Activated naive CD8-positive, alpha-beta T cell treated with anti-CD3 and anti-CD28 coated beads for 36 hours (primary cell): ENCODE data around the gene WIPF1. TPM values are rescaled to one million over a fixed set of nuclear protein-coding genes. Genes with fewer than 3 reads are reported as not detected.

ENCODE experiments used
- DNase-seq: peaks from one replicate; pipeline ENCODE4 v3.0.0; 2021
- H3K27ac Mint-ChIP-seq: one replicate; pipeline ENCODE4 v1.8.0; 2022; ENCODE audit warnings: mild to moderate bottlenecking, moderate library complexity, mixed read lengths
- H3K27me3 Mint-ChIP-seq: one replicate; pipeline ENCODE4 v1.8.0; 2022; ENCODE audit warnings: mild to moderate bottlenecking, mixed read lengths
- H3K36me3 Mint-ChIP-seq: one replicate; pipeline ENCODE4 v1.8.0; 2021; ENCODE audit warnings: mild to moderate bottlenecking, mixed read lengths
- H3K4me1 Mint-ChIP-seq: one replicate; pipeline ENCODE4 v1.8.0; 2021; ENCODE audit warnings: mixed read lengths
- H3K4me3 Mint-ChIP-seq: one replicate; pipeline ENCODE4 v1.8.0; 2022; ENCODE audit warnings: mild to moderate bottlenecking, moderate library complexity, mixed read lengths
- H3K9me3 Mint-ChIP-seq: one replicate; pipeline ENCODE4 v1.8.0; 2022; ENCODE audit warnings: mixed read lengths
- total RNA-seq, 2 experiments: library from RNA; stranded (reverse); gene quantifications; one replicate each; pipeline ENCODE4 v1.2.3, GENCODE V29; 2021

The WIPF1 gene
- total RNA-seq, 2 experiments from 2014 or later = 384 to 391 TPM

GRCh38 chr2:174580951-174581350 lies 16.7 kb downstream of the WIPF1 start:
- H3K4me1 Mint-ChIP-seq = peaks cover 70% of the 10 kb centered on the region
- H3K4me3 Mint-ChIP-seq = no peak overlapping the region
- no peaks in the 10 kb centered on the region for H3K27me3 Mint-ChIP-seq
- peak overlapping the region; percentile 82 for H3K27ac Mint-ChIP-seq
- H3K9me3 Mint-ChIP-seq = no peaks in the 10 kb centered on the region
- peaks cover 49% of the 10 kb centered on the region for H3K36me3 Mint-ChIP-seq
- no peak for DNase-seq

GRCh38 chr2:174577967-174578589 lies 19.5 kb downstream of the WIPF1 start:
- Mint-ChIP-seq H3K36me3 (peaks cover 55% of the 10 kb centered on the region), H3K4me3 (no peak overlapping the region), H3K9me3 (no peaks in the 10 kb centered on the region), H3K27me3 (no peaks in the 10 kb centered on the region), H3K27ac (no peak overlapping the region), H3K4me1 (peaks cover 73% of the 10 kb centered on the region)
- DNase-seq = no peak

DNA sequence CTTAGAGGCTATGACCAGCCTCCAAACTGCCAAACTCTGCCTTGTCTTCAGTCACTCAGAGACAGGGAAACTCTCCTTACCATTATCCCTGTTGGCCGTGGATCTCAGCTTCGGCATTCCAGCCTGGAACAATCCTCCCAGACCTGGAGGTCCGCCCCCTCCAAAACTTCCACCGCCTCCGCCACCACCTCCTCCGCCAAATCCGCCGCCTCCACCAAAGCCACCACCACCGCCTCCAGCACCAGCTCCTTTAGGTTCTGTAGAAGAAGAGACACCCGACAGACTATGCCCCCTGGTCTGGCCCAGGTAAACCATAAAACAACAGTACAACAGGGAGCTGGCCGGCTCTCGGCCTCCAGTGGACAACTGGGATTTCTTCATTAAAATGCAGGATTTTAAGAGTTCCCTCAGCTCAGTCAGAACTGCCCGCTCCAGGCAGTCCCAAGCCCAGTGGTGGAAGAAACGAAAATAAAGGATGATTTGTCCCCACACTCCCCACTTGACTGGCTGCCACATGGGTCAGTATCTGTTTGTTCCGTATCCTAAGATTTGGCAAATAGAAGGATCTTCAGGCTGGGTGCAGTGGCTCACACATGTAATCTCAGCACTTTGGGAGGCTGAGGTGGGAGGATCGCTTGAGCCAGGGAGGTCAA lies 22.4 kb downstream of the WIPF1 start:
- Mint-ChIP-seq H3K4me3 (no peak overlapping the region), H3K36me3 (peaks cover 62% of the 10 kb centered on the region), H3K4me1 (peaks cover 67% of the 10 kb centered on the region), H3K9me3 (no peaks in the 10 kb centered on the region), H3K27ac (peak overlapping the region; percentile 72), H3K27me3 (no peaks in the 10 kb centered on the region)
- DNase-seq = no peak

- Mint-ChIP-seq H3K9me3 (no peaks in the 10 kb centered on the region), H3K27ac (peak overlapping the region; percentile 72), H3K4me1 (peaks cover 67% of the 10 kb centered on the region), H3K4me3 (no peak overlapping the region), H3K27me3 (no peaks in the 10 kb centered on the region), H3K36me3 (peaks cover 63% of the 10 kb centered on the region)
- DNase-seq = no peak
Observed at GRCh38 chr2:174574657-174575056, 22.9 kb downstream of the WIPF1 start.

DNA sequence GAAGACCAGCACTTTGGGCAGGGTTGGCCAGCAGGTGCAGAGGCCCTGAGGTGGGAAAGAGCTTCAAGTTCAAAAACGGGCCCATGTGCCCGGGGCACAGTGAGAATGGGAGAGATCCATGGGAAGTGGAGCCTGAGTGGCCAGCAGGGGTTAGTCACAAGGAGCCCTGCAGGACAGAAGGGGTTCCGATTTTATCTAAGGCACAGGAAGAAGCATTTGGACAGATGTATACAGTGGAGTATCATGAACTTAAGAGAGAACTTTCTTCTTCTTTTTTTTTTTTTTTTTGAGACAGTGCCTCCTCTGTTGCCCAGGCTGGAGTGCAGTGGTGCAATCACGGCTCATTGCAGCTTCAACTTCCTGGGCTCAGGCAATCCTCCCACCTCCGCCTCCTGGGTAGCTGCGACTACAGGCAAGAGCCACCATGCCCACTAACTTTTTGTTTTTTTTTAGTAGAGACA lies 24.0 kb downstream of the WIPF1 start:
- Mint-ChIP-seq H3K27ac (peak overlapping the region; percentile 62), H3K4me3 (no peak overlapping the region), H3K9me3 (no peaks in the 10 kb centered on the region), H3K36me3 (peaks cover 61% of the 10 kb centered on the region), H3K4me1 (peaks cover 69% of the 10 kb centered on the region), H3K27me3 (no peaks in the 10 kb centered on the region)
- DNase-seq = no peak

DNA sequence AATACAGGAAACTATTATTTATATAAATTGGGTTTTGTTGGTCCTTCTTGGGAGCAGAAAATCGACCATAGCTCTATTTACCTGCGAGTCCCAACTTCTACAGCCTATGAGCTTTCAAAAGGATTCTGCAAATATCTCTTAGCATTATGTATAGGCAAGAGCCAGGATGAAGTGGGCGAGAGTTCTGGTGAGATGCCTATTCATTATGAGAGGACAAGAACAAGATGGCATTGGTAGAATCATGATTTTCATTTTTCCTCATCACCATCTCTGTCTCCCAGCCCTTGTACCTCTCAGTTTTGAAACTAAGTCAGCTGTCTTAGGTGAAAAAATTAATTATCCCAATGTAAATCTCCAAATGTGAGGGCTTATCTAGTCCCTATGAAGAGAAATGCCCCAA lies 25.0 kb downstream of the WIPF1 start:
- H3K27me3 Mint-ChIP-seq = no peaks in the 10 kb centered on the region
- H3K4me1 Mint-ChIP-seq = peaks cover 69% of the 10 kb centered on the region
- H3K9me3 Mint-ChIP-seq = no peaks in the 10 kb centered on the region
- peak overlapping the region; percentile 71 for H3K27ac Mint-ChIP-seq
- no peak for DNase-seq
- peaks cover 62% of the 10 kb centered on the region for H3K36me3 Mint-ChIP-seq
- H3K4me3 Mint-ChIP-seq = no peak overlapping the region

GRCh38 chr2:174571669-174572323 lies 25.8 kb downstream of the WIPF1 start:
- no peak for DNase-seq
- no peaks in the 10 kb centered on the region for H3K9me3 Mint-ChIP-seq
- H3K27me3 Mint-ChIP-seq = no peaks in the 10 kb centered on the region
- peaks cover 66% of the 10 kb centered on the region for H3K36me3 Mint-ChIP-seq
- H3K27ac Mint-ChIP-seq = peak overlapping the region; percentile 73
- no peak overlapping the region for H3K4me3 Mint-ChIP-seq
- peaks cover 70% of the 10 kb centered on the region for H3K4me1 Mint-ChIP-seq

DNA sequence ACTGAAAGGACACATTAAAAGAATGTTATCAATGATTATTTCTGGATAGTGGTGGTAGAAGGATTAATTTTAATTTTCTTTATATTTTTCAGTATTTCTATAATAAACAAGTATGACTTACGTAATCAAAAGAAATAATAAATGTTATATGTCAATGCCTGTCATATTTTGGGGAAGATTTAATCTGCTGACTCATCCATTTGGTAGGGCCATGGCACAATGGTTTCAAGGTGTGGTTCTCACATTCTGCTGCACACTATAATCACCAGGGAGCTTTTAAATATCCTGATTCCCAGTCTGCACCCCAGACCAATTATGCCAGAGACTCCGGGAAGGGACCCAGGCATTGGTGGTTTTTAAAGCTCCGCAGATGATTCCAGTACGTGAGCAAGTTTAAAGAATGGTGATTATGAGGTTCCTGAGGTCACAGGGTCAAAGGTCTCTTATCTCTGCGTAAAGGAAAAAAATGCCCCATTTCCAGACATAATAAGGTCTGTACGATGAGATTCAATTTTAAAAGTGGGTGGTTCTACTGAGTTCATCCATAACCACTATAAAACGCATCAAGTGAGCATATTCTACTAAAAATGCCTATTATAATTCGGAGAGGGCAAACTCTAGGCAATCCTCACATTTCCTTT lies 27.2 kb downstream of the WIPF1 start:
- Mint-ChIP-seq H3K36me3 (peaks cover 69% of the 10 kb centered on the region), H3K9me3 (no peaks in the 10 kb centered on the region), H3K27me3 (no peaks in the 10 kb centered on the region), H3K4me3 (no peak overlapping the region), H3K27ac (peak overlapping the region; percentile 68), H3K4me1 (peaks cover 69% of the 10 kb centered on the region)
- no peak for DNase-seq

GRCh38 chr2:174569678-174570077 lies 27.9 kb downstream of the WIPF1 start:
- Mint-ChIP-seq H3K27me3 (no peaks in the 10 kb centered on the region), H3K4me1 (peaks cover 63% of the 10 kb centered on the region), H3K36me3 (peaks cover 64% of the 10 kb centered on the region), H3K9me3 (no peaks in the 10 kb centered on the region), H3K27ac (peak overlapping the region; percentile 68), H3K4me3 (no peak overlapping the region)
- no peak for DNase-seq

- peaks cover 51% of the 10 kb centered on the region for H3K4me1 Mint-ChIP-seq
Observed at GRCh38 chr2:174568425-174568824, 29.2 kb downstream of the WIPF1 start.

GRCh38 chr2:174566871-174567270 lies 30.7 kb downstream of the WIPF1 start:
- DNase-seq = no peak
- Mint-ChIP-seq H3K36me3 (peaks cover 50% of the 10 kb centered on the region), H3K9me3 (no peaks in the 10 kb centered on the region), H3K4me1 (peaks cover 48% of the 10 kb centered on the region), H3K27ac (no peak overlapping the region), H3K27me3 (no peaks in the 10 kb centered on the region), H3K4me3 (no peak overlapping the region)

More at GRCh38 chr2:174568425-174568824, 29.2 kb downstream of the WIPF1 start:
- no peaks in the 10 kb centered on the region for H3K27me3 Mint-ChIP-seq
- peak overlapping the region; percentile 54 for H3K27ac Mint-ChIP-seq
- DNase-seq = no peak
- H3K4me3 Mint-ChIP-seq = no peak overlapping the region
- peaks cover 55% of the 10 kb centered on the region for H3K36me3 Mint-ChIP-seq
- H3K9me3 Mint-ChIP-seq = no peaks in the 10 kb centered on the region

- no peak for DNase-seq
- H3K36me3 Mint-ChIP-seq = peaks cover 36% of the 10 kb centered on the region
- H3K27me3 Mint-ChIP-seq = no peaks in the 10 kb centered on the region
- no peak overlapping the region for H3K4me3 Mint-ChIP-seq
- peaks cover 28% of the 10 kb centered on the region for H3K4me1 Mint-ChIP-seq
- no peaks in the 10 kb centered on the region for H3K9me3 Mint-ChIP-seq
- H3K27ac Mint-ChIP-seq = peak overlapping the region; percentile 72
Observed at GRCh38 chr2:174563530-174564282, 33.9 kb downstream of the WIPF1 start.

- Mint-ChIP-seq H3K27me3 (no peaks in the 10 kb centered on the region), H3K27ac (peak overlapping the region; percentile 74), H3K9me3 (no peaks in the 10 kb centered on the region), H3K4me3 (no peak overlapping the region), H3K36me3 (peaks cover 26% of the 10 kb centered on the region), H3K4me1 (peaks cover 21% of the 10 kb centered on the region)
- no peak for DNase-seq
Observed at GRCh38 chr2:174561972-174562370, 35.6 kb downstream of the WIPF1 start.

DNA sequence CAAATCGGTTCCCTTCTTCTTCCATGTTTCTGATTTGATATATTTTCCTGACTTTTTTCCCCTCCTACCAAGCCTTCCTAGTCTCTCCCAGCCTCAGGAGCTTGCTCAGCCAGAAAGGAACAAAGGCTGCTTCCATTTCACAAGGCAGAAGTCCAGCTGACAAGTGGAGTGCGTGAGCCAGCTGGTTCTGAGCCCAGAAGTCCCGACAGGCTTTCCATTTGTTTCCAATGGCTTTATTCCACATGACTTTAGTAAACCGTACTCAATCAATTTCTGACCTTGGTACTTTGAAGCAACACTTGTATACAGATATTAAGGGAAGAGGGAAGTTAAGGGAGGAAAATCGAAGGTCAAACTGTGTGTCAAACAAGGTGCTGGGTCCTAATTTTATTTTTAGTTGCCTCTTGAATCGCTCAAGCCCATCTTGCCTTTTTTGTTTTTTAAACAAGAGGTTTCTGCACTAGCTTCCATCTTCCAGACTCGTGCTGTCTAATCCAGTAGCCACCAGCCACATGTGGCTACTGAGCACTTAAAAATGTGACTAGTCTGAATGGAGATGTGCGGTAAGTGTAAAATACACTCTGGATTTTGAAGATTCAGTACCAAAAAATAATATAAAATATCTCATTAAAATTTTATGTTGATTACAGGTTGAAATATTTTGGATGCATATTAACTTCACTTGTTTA lies 36.2 kb downstream of the WIPF1 start:
- no peak overlapping the region for H3K4me3 Mint-ChIP-seq
- peaks cover 21% of the 10 kb centered on the region for H3K4me1 Mint-ChIP-seq
- H3K36me3 Mint-ChIP-seq = peaks cover 23% of the 10 kb centered on the region
- peak overlapping the region; percentile 78 for H3K27ac Mint-ChIP-seq
- DNase-seq = no peak
- H3K27me3 Mint-ChIP-seq = no peaks in the 10 kb centered on the region
- no peaks in the 10 kb centered on the region for H3K9me3 Mint-ChIP-seq
